PC-3 (cell line): ENCODE measurements around the gene CCIN. TPM values are rescaled to one million over a fixed set of nuclear protein-coding genes. Genes with fewer than 3 reads are reported as not detected.

ENCODE experiments used
- ATAC-seq: fragments of 200-7000 bp; cut with Tn5 transposase; 2 replicates; pipeline ENCODE4 v1.9.1; 2020; ENCODE audit warnings: mild to moderate bottlenecking, moderate library complexity
- BruUV-seq: library from RNA; stranded (reverse); fragments of 400-500 nt; replicated peaks from 2 replicates; lab custom pipeline; 2021; lab: Mats Ljungman, UMichigan
- CTCF ChIA-PET: fragments of 300-600 bp; sonication (Branson Sonifier 250); formaldehyde crosslinking; loops from one replicate; lab custom pipeline; 2022; ENCODE audit warnings: antibody characterized with exemption; lab: Charles Lee
- POLR2A ChIA-PET: fragments of 300-600 bp; sonication (Branson Sonifier 250); formaldehyde crosslinking; loops from one replicate; lab custom pipeline; 2022; ENCODE audit warnings: antibody characterized with exemption; ENCODE audit not compliant: unreplicated experiment; lab: Charles Lee
- DNase-seq: peaks from one replicate; pipeline ENCODE4 v3.0.0-alpha.2; 2015
- H2AFZ ChIP-seq: fragments of 300-600 bp; sonication (generic); 2 replicates; pipeline ENCODE4 v1.6.0; 2016; ENCODE audit warnings: antibody characterized with exemption, low read length
- H3F3A ChIP-seq: fragments of 300-600 bp; sonication (generic); one replicate; pipeline ENCODE4 v1.6.0; 2017; ENCODE audit warnings: antibody characterized with exemption, low read length, control low read depth, mild to moderate bottlenecking; ENCODE audit not compliant: unreplicated experiment
- H3K27ac ChIP-seq: fragments of 300-600 bp; sonication (generic); 2 replicates; pipeline ENCODE4 v1.5.1; 2016; ENCODE audit warnings: mild to moderate bottlenecking, low read length
- H3K27me3 ChIP-seq: fragments of 300-600 bp; sonication (generic); 2 replicates; pipeline ENCODE4 v1.6.1; 2016; ENCODE audit warnings: low read length, mixed read lengths
- H3K36me3 ChIP-seq: fragments of 300-600 bp; sonication (generic); 2 replicates; pipeline ENCODE4 v1.6.1; 2016; ENCODE audit warnings: low read depth, mixed run types, low read length, mixed read lengths
- H3K4me1 ChIP-seq: fragments of 300-600 bp; sonication (generic); 2 replicates; pipeline ENCODE4 v1.5.1; 2016; ENCODE audit warnings: low read length; ENCODE audit not compliant: insufficient read depth
- H3K4me2 ChIP-seq: fragments of 300-600 bp; sonication (generic); 2 replicates; pipeline ENCODE4 v1.6.0; 2016; ENCODE audit warnings: low read length
- H3K4me3 ChIP-seq: fragments of 300-600 bp; sonication (generic); 2 replicates; pipeline ENCODE4 v1.5.1; 2016; ENCODE audit warnings: mild to moderate bottlenecking, low read length, mixed read lengths
- H3K79me2 ChIP-seq: fragments of 300-600 bp; sonication (generic); 2 replicates; pipeline ENCODE4 v1.6.1; 2017; ENCODE audit warnings: low read length, mixed read lengths
- H3K9ac ChIP-seq: fragments of 300-600 bp; sonication (generic); 2 replicates; pipeline ENCODE4 v1.6.0; 2016; ENCODE audit warnings: mild to moderate bottlenecking, low read length
- H3K9me2 ChIP-seq: fragments of 300-600 bp; sonication (generic); replicated peaks from 2 replicates; pipeline ENCODE4 v1.6.1; 2016; ENCODE audit warnings: mixed run types, low read length, mixed read lengths
- H3K9me3 ChIP-seq: fragments of 300-600 bp; sonication (generic); 2 replicates; pipeline ENCODE4 v1.6.1; 2016; ENCODE audit warnings: low read length, mixed read lengths
- H4K20me1 ChIP-seq: fragments of 300-600 bp; sonication (generic); 2 replicates; pipeline ENCODE4 v1.6.1; 2016; ENCODE audit warnings: low read length, mixed read lengths
- CTCF ChIP-seq: fragments of 300-600 bp; sonication (generic); conservative IDR thresholded peaks from 2 replicates; pipeline ENCODE4 v1.5.1; 2017; ENCODE audit warnings: antibody characterized with exemption, low read depth, mild to moderate bottlenecking, low read length
- EZH2 ChIP-seq: fragments of 300-600 bp; sonication (generic); IDR thresholded peaks from one replicate; pipeline ENCODE4 v1.6.1; 2017; ENCODE audit warnings: antibody characterized with exemption, mild to moderate bottlenecking, low read length; ENCODE audit not compliant: unreplicated experiment
- EZH2phosphoT487 ChIP-seq: fragments of 300-600 bp; sonication (generic); IDR thresholded peaks from 2 replicates; pipeline ENCODE4 v1.6.1; 2018; ENCODE audit warnings: mild to moderate bottlenecking, antibody characterized with exemption, low read length, borderline replicate concordance
- intact Hi-C: fragments of 100-400 bp; cut with micrococcal nuclease; formaldehyde crosslinking; loops from 2 replicates; pipeline ENCODE4 v1.9.0; 2023
- total RNA-seq: library from RNA; depleted of rRNA; stranded (reverse); fragments of >200 nt; gene quantifications from 2 replicates; pipeline ENCODE4 v1.2.3, GENCODE V29; 2014

The CCIN gene
- total RNA-seq, 1 experiment from 2014 or later = 0.22 TPM

GRCh38 chr9:36165826-36166167, 3.4 kb upstream of the CCIN start:
- Histone ChIP-seq H3F3A (no peaks in the 10 kb centered on the region), H3K27me3 (no peaks in the 10 kb centered on the region), H3K9me3 (no peaks in the 10 kb centered on the region), H3K4me3 (peak overlapping the region; percentile 81), H2AFZ (peak overlapping the region; percentile 99; the same call in 1 of the 2 replicates), H3K27ac (no peak overlapping the region), H3K9ac (no peak overlapping the region), H3K36me3 (no peaks in the 10 kb centered on the region), H3K79me2 (no peaks in the 10 kb centered on the region), H3K4me1 (peaks cover 13% of the 10 kb centered on the region), H3K4me2 (peak overlapping the region; percentile 93), H4K20me1 (no peaks in the 10 kb centered on the region), H3K9me2 (no peaks in the 10 kb centered on the region)
- CTCF ChIA-PET = interaction anchor here (0.7 to 1.6 kb wide), 10 partner anchors 11 to 202 kb away, joined by 3 to 17 read pairs (median 6); partner anchors contain the start of gene CLTA
- POLR2A ChIA-PET = no interaction called here
- TF ChIP-seq EZH2phosphoT487 (no peak), EZH2 (no peak), CTCF (no peak)
- intact Hi-C loops = loop anchor here (2.0 kb wide), 1 partner anchor 63 kb away; no protein-coding TSS in a partner anchor
- ATAC-seq (peak; percentile 37), DNase-seq (peak; percentile 45)
- BruUV-seq = no TSS peak

GRCh38 chr9:36166168-36166927, 2.8 kb upstream of the CCIN start:
- Histone ChIP-seq H3K4me1 (peaks cover 13% of the 10 kb centered on the region), H3F3A (no peaks in the 10 kb centered on the region), H3K27me3 (no peaks in the 10 kb centered on the region), H3K9me3 (no peaks in the 10 kb centered on the region), H3K4me2 (peak overlapping the region; percentile 93), H3K4me3 (peak overlapping the region; percentile 81), H3K36me3 (no peaks in the 10 kb centered on the region), H3K79me2 (no peaks in the 10 kb centered on the region), H2AFZ (peak overlapping the region; percentile 99), H3K9ac (0 out of 2 replicates have a peak overlapping the region, but pooled peaks have one; percentile 39), H4K20me1 (no peaks in the 10 kb centered on the region), H3K9me2 (no peaks in the 10 kb centered on the region), H3K27ac (no peak overlapping the region)
- TF ChIP-seq CTCF (peak; percentile 79), EZH2phosphoT487 (no peak)
- ATAC-seq = peak; percentile 83
- DNase-seq = peak; percentile 83
- ChIA-PET CTCF (interaction anchor here (0.5 to 1.6 kb wide), 13 partner anchors 12 to 202 kb away, joined by 3 to 17 read pairs (median 4); partner anchors contain the start of gene CLTA), POLR2A (no interaction called here)
- no TSS peak for BruUV-seq
- intact Hi-C loops = loop anchor here (2.0 kb wide), 1 partner anchor 64 kb away; no protein-coding TSS in a partner anchor

- DNase-seq (no peak), ATAC-seq (no peak)
- no peaks in the 10 kb centered on the region for H3K9me2 ChIP-seq
- no peak for TF ChIP-seq CTCF
- TF ChIP-seq EZH2phosphoT487 = no peak
- no peak for TF ChIP-seq EZH2
- no peaks in the 10 kb centered on the region for H3F3A ChIP-seq
- no peaks in the 10 kb centered on the region for H3K79me2 ChIP-seq
- intact Hi-C loops = no loop called here
- H3K4me3 ChIP-seq = no peak overlapping the region
- no peak overlapping the region for H3K27ac ChIP-seq
- H3K9me3 ChIP-seq = no peaks in the 10 kb centered on the region
- no peak overlapping the region for H3K4me2 ChIP-seq
- CTCF ChIA-PET = no interaction called here
- H2AFZ ChIP-seq = no peak overlapping the region
- H3K9ac ChIP-seq = no peak overlapping the region
- no peaks in the 10 kb centered on the region for H3K4me1 ChIP-seq
- POLR2A ChIA-PET = no interaction called here
- H3K27me3 ChIP-seq = no peaks in the 10 kb centered on the region
- no peaks in the 10 kb centered on the region for H3K36me3 ChIP-seq
- BruUV-seq = no TSS peak
- H4K20me1 ChIP-seq = no peaks in the 10 kb centered on the region
Observed at GRCh38 chr9:36169708-36170107, 520 bp downstream of the CCIN start.
